ENCODE results near the gene CD46.

Gene CD46

DNA sequence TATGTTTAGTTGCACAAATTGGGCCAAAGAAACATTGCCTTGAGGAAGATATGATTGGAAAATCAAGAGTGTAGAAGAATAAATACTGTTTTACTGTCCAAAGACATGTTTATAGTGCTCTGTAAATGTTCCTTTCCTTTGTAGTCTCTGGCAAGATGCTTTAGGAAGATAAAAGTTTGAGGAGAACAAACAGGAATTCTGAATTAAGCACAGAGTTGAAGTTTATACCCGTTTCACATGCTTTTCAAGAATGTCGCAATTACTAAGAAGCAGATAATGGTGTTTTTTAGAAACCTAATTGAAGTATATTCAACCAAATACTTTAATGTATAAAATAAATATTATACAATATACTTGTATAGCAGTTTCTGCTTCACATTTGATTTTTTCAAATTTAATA, 43.0 kb downstream of the CD46 start:
- DNase-seq (ENCODE audit: low read depth), result no peak
- H3K4me3 ChIP-seq (ENCODE audit: low read depth, low read length), result no peak overlapping the region
- TF ChIP-seq, protein P1, sequence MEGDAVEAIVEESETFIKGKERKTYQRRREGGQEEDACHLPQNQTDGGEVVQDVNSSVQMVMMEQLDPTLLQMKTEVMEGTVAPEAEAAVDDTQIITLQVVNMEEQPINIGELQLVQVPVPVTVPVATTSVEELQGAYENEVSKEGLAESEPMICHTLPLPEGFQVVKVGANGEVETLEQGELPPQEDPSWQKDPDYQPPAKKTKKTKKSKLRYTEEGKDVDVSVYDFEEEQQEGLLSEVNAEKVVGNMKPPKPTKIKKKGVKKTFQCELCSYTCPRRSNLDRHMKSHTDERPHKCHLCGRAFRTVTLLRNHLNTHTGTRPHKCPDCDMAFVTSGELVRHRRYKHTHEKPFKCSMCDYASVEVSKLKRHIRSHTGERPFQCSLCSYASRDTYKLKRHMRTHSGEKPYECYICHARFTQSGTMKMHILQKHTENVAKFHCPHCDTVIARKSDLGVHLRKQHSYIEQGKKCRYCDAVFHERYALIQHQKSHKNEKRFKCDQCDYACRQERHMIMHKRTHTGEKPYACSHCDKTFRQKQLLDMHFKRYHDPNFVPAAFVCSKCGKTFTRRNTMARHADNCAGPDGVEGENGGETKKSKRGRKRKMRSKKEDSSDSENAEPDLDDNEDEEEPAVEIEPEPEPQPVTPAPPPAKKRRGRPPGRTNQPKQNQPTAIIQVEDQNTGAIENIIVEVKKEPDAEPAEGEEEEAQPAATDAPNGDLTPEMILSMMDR (conservative IDR thresholded peaks at IDR 0.05; ENCODE audit: low read depth, low read length), result no peak

DNA sequence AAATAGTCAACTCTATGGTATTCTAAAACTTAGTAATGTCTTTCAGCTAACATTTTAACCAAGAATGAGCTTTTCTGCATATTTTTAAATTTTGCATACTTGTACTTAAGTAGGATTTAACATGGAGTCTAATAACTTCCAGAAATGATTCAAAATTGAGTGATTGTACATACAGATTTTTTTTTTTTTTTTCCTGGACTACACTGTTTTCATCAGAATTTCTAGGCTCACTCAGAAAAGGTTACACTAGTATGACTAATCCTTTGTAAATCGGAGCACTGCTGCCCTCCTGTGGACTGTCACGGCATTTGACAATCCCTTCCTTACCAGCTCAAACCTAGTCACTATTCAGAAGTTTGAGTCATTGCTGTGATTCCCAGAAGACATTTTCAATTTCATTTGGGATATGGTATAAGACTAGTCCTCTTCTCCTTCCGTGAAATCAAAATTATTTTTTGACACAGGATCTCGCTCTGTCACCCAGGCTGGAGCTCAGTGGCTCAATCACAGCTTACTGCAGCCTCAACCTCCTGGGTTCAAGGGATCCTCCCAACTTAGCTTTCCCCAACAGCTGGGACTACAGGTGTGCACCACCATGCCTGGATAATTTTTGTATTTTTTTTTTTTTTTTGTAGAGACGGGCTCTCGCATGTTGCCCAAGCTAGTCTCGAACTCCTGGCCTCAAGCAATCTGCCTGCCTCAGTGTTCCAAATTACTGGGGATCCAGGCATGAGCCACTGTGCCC, 45.5 kb downstream of the CD46 start:
- peak; percentile 92 for DNase-seq (ENCODE audit: low read depth)
- TF ChIP-seq, protein P1 (conservative IDR thresholded peaks at IDR 0.05; ENCODE audit: low read depth, low read length), result peak; percentile 84
- no peak overlapping the region for H3K4me3 ChIP-seq (ENCODE audit: low read depth, low read length)

GRCh38 chr1:207798847-207799246, 47.0 kb downstream of the CD46 start:
- TF ChIP-seq, protein P1 (conservative IDR thresholded peaks at IDR 0.05; ENCODE audit: low read depth, low read length), result no peak
- no peak overlapping the region for H3K4me3 ChIP-seq (ENCODE audit: low read depth, low read length)
- DNase-seq (ENCODE audit: low read depth), result peak; percentile 65

GRCh38 chr1:207799989-207800648, 48.3 kb downstream of the CD46 start:
- no peak for DNase-seq (ENCODE audit: low read depth)
- H3K4me3 ChIP-seq (ENCODE audit: low read depth, low read length), result no peak overlapping the region
- TF ChIP-seq, protein P1 (conservative IDR thresholded peaks at IDR 0.05; ENCODE audit: low read depth, low read length), result no peak

GRCh38 chr1:207801819-207802218, 50.0 kb downstream of the CD46 start:
- TF ChIP-seq, protein P1 (conservative IDR thresholded peaks at IDR 0.05; ENCODE audit: low read depth, low read length), result no peak

GRCh38 chr1:207803678-207804077, 51.8 kb downstream of the CD46 start:
- TF ChIP-seq, protein P1 (conservative IDR thresholded peaks at IDR 0.05; ENCODE audit: low read depth, low read length), result no peak
- no peak overlapping the region for H3K4me3 ChIP-seq (ENCODE audit: low read depth, low read length)
- DNase-seq (ENCODE audit: low read depth), result no peak

More at GRCh38 chr1:207801819-207802218, 50.0 kb downstream of the CD46 start:
- DNase-seq (ENCODE audit: low read depth), result no peak
- no peak overlapping the region for H3K4me3 ChIP-seq (ENCODE audit: low read depth, low read length)
